ENCODE measurements around the gene CRY2. TPM values are rescaled to one million over a fixed set of nuclear protein-coding genes. Genes with fewer than 3 reads are reported as not detected.

Gene CRY2
- total and polyA plus RNA-seq, 2 of the 13 experiments (the other 11 are each of a cell fraction or from before 2014, with no cell fraction given), result 10.1 to 12.2 TPM

GRCh38 chr11:45917623-45918330 is 70.5 kb downstream of the CRY2 start, which contains the start of gene PEX16 (continued):
- TF ChIP-seq ZNF576 (CRISPR knock-in tag; IDR thresholded peaks at IDR 0.05) (no peak), NR3C1 (CRISPR knock-in tag; IDR thresholded peaks at IDR 0.05) (no peak), AKNA (CRISPR knock-in tag; IDR thresholded peaks at IDR 0.05; ENCODE audit: borderline replicate concordance) (no peak), KAT7 (CRISPR knock-in tag; IDR thresholded peaks at IDR 0.05; ENCODE audit: borderline replicate concordance) (0 out of 2 replicates have a peak, but pooled peaks have one; percentile 49), ZBTB25 (CRISPR knock-in tag; IDR thresholded peaks at IDR 0.05) (peak; percentile 41), TEAD2 (CRISPR knock-in tag; IDR thresholded peaks at IDR 0.05) (no peak), MLX (CRISPR knock-in tag; IDR thresholded peaks at IDR 0.05) (no peak), PHF21A (CRISPR knock-in tag; IDR thresholded peaks at IDR 0.05) (peak; percentile 75), ZBTB20 (CRISPR knock-in tag; IDR thresholded peaks at IDR 0.05; ENCODE audit: borderline replicate concordance, low read depth) (peak; percentile 74), DDIT3 (CRISPR knock-in tag; IDR thresholded peaks at IDR 0.05) (no peak), ZNF337 (CRISPR knock-in tag; IDR thresholded peaks at IDR 0.05; ENCODE audit: borderline replicate concordance, low read depth) (0 out of 2 replicates have a peak, but pooled peaks have one; percentile 24), IKZF5 (CRISPR knock-in tag; IDR thresholded peaks at IDR 0.05) (no peak), BORCS8-MEF2B (CRISPR knock-in tag; IDR thresholded peaks at IDR 0.05) (peak; percentile 81), ETV6 (CRISPR knock-in tag; conservative IDR thresholded peaks at IDR 0.05) (peak; percentile 26; the same call in 1 of the 2 replicates), ZNF530 (CRISPR knock-in tag; IDR thresholded peaks at IDR 0.05; ENCODE audit: low read depth) (no peak), REPIN1 (CRISPR knock-in tag; IDR thresholded peaks at IDR 0.05; ENCODE audit: borderline replicate concordance, low read depth) (no peak; the same call in 1 of the 2 replicates), ZNF670 (CRISPR knock-in tag; IDR thresholded peaks at IDR 0.05; ENCODE audit: borderline replicate concordance) (no peak), CC2D1A (CRISPR knock-in tag; IDR thresholded peaks at IDR 0.05) (peak; percentile 70; the same call in 1 of the 2 replicates), ZSCAN21 (CRISPR knock-in tag; IDR thresholded peaks at IDR 0.05; ENCODE audit: borderline replicate concordance) (no peak), ZBTB3 (CRISPR knock-in tag; IDR thresholded peaks at IDR 0.05; ENCODE audit: borderline replicate concordance, low read depth) (no peak), ZNF382 (CRISPR knock-in tag; IDR thresholded peaks at IDR 0.05; ENCODE audit: borderline replicate concordance) (no peak)

All from HepG2 (cell line).